Fibroblast of gingiva (primary cell): ENCODE measurements around the gene GNAT1.
"Not testable (repeated sequence)": the region's sequence is repeated elsewhere in the genome, so short reads cannot be mapped to it uniquely, and the experiment has no call there.

ENCODE experiments used
- DNase-seq: peaks from one replicate; pipeline ENCODE4 v3.0.0-alpha.2; 2011; ENCODE audit warnings: low read depth

Gene GNAT1

GRCh38 chr3:50203809-50204803 is 12.7 kb downstream of the GNAT1 start:
- DNase-seq: no peak

- DNase-seq: no peak
Observed at GRCh38 chr3:50204804-50205412, 13.5 kb downstream of the GNAT1 start, which contains the start of gene SLC38A3. SLC38A3 (plus strand) TSS chr3:50205271; CDS start chr3:50214200, 8,929 bp downstream.

GRCh38 chr3:50205413-50206276 is 14.2 kb downstream of the GNAT1 start:
- no peak for DNase-seq

- no peak for DNase-seq
Observed at GRCh38 chr3:50207359-50208042, 16.1 kb downstream of the GNAT1 start.

GRCh38 chr3:50208677-50209344 is 17.4 kb downstream of the GNAT1 start:
- no peak for DNase-seq

GRCh38 chr3:50210176-50210509 is 18.7 kb downstream of the GNAT1 start:
- DNase-seq: no peak

- DNase-seq: no peak
Observed at GRCh38 chr3:50210510-50211367, 19.3 kb downstream of the GNAT1 start.

GRCh38 chr3:50211368-50211717 is 19.9 kb downstream of the GNAT1 start:
- not testable (repeated sequence) for DNase-seq

GRCh38 chr3:50211930-50212329 is 20.5 kb downstream of the GNAT1 start:
- DNase-seq: peak; percentile 18

GRCh38 chr3:50212502-50212901 is 21.1 kb downstream of the GNAT1 start:
- no peak for DNase-seq

GRCh38 chr3:50212971-50213370 is 21.6 kb downstream of the GNAT1 start:
- no peak for DNase-seq

- DNase-seq: no peak
Observed at GRCh38 chr3:50213373-50213772, 22.0 kb downstream of the GNAT1 start.

GRCh38 chr3:50214824-50215223 is 23.4 kb downstream of the GNAT1 start:
- no peak for DNase-seq

- no peak for DNase-seq
Observed at GRCh38 chr3:50215529-50215928, 24.1 kb downstream of the GNAT1 start.

GRCh38 chr3:50217681-50218080 is 26.3 kb downstream of the GNAT1 start:
- DNase-seq: no peak

- no peak for DNase-seq
Observed at GRCh38 chr3:50218448-50218847, 27.0 kb downstream of the GNAT1 start.

GRCh38 chr3:50219285-50219684 is 27.9 kb downstream of the GNAT1 start:
- no peak for DNase-seq

GRCh38 chr3:50220109-50220508 is 28.7 kb downstream of the GNAT1 start:
- no peak for DNase-seq

GRCh38 chr3:50221051-50221410 is 29.6 kb downstream of the GNAT1 start:
- DNase-seq: no peak

GRCh38 chr3:50221411-50222168 is 30.2 kb downstream of the GNAT1 start:
- no peak for DNase-seq
